Naive B cell (primary cell): ENCODE measurements around the gene OSBPL8. TPM values are rescaled to one million over a fixed set of nuclear protein-coding genes. Genes with fewer than 3 reads are reported as not detected.
A peak's percentile ranks its signal among the peaks of the same experiment; 100 is the strongest.

ENCODE experiments used
- ATAC-seq, 2 donors: fragments of 150-1000 bp; cut with Tn5 transposase; 2 replicates each; pipeline ENCODE4 v1.10.0; 2021; ENCODE audit warnings: low read depth in 2 of 2, mild to moderate bottlenecking in 2 of 2, moderate library complexity in 2 of 2
- DNase-seq: peaks from one replicate; pipeline ENCODE4 v3.0.0; 2022
- H3K27ac Mint-ChIP-seq, 6 donors: one replicate each; pipeline ENCODE4 v1.8.0; 2020 to 2022; ENCODE audit warnings: mild to moderate bottlenecking in 6 of 6, mixed read lengths in 6 of 6, moderate library complexity in 5 of 6, inconsistent platforms in 2 of 6
- H3K27me3 Mint-ChIP-seq, 3 donors: one replicate each; pipeline ENCODE4 v1.8.0; 2021 to 2022; ENCODE audit warnings: mixed read lengths in 3 of 3, mild to moderate bottlenecking in 1 of 3
- H3K36me3 Mint-ChIP-seq, 2 donors: one replicate each; pipeline ENCODE4 v1.8.0; 2020 to 2022; ENCODE audit warnings: mixed read lengths in 2 of 2, inconsistent platforms in 1 of 2, mild to moderate bottlenecking in 1 of 2
- H3K4me1 Mint-ChIP-seq, 3 donors: one replicate each; pipeline ENCODE4 v1.8.0; 2020 to 2022; ENCODE audit warnings: mixed read lengths in 3 of 3, inconsistent platforms in 1 of 3, mild to moderate bottlenecking in 1 of 3, moderate library complexity in 1 of 3
- H3K4me3 Mint-ChIP-seq, 8 donors: one replicate each; pipeline ENCODE4 v1.8.0; 2020 to 2022; ENCODE audit warnings: mild to moderate bottlenecking in 8 of 8, mixed read lengths in 8 of 8, moderate library complexity in 8 of 8, inconsistent platforms in 2 of 8
- H3K9me3 Mint-ChIP-seq, 7 donors: one replicate each; pipeline ENCODE4 v1.8.0; 2020 to 2022; ENCODE audit warnings: mixed read lengths in 7 of 7, mild to moderate bottlenecking in 5 of 7, inconsistent platforms in 2 of 7, moderate library complexity in 1 of 7
- polyA plus RNA-seq, 6 donors: library from polyadenylated mRNA; unstranded; fragments of 300-500 nt; fragmentation: Illumina TruSeq; gene quantifications; one replicate each; pipeline ENCODE4 v1.2.3, GENCODE V29; 2021; ENCODE audit warnings: low read depth in 6 of 6

OSBPL8 gene
- polyA plus RNA-seq, 6 donors from 2014 or later = 90.1 to 140 (median 118) TPM

GRCh38 chr12:76308866-76309265, 250.7 kb downstream of the OSBPL8 start:
- no peaks in the 10 kb centered on the region for H3K4me1 Mint-ChIP-seq
- peaks cover 0 to 2% (median 0%) of the 10 kb centered on the region in 7 donors for H3K9me3 Mint-ChIP-seq
- H3K36me3 Mint-ChIP-seq = no peaks in the 10 kb centered on the region
- DNase-seq = no peak
- H3K27ac Mint-ChIP-seq = no peak overlapping the region
- H3K27me3 Mint-ChIP-seq = peaks cover 28 to 39% (median 29%) of the 10 kb centered on the region in 3 donors
- no peak for ATAC-seq
- no peak overlapping the region for H3K4me3 Mint-ChIP-seq

- Mint-ChIP-seq H3K27me3 (peaks cover 32 to 50% (median 34%) of the 10 kb centered on the region in 3 donors), H3K27ac (no peak overlapping the region), H3K36me3 (no peaks in the 10 kb centered on the region), H3K4me3 (no peak overlapping the region), H3K4me1 (no peaks in the 10 kb centered on the region), H3K9me3 (peaks cover 0 to 2% (median 0%) of the 10 kb centered on the region in 7 donors)
- ATAC-seq (no peak), DNase-seq (no peak)
Measured at GRCh38 chr12:76307083-76307482, 252.5 kb downstream of the OSBPL8 start.

- H3K27me3 Mint-ChIP-seq = peaks cover 21 to 47% (median 32%) of the 10 kb centered on the region in 3 donors
- H3K9me3 Mint-ChIP-seq = peaks cover 0 to 2% (median 0%) of the 10 kb centered on the region in 7 donors
- ATAC-seq (no peak), DNase-seq (no peak)
- H3K36me3 Mint-ChIP-seq = no peaks in the 10 kb centered on the region
- no peak overlapping the region for H3K27ac Mint-ChIP-seq
- no peak overlapping the region for H3K4me3 Mint-ChIP-seq
- H3K4me1 Mint-ChIP-seq = no peaks in the 10 kb centered on the region
Measured at GRCh38 chr12:76303989-76304460, 255.5 kb downstream of the OSBPL8 start.

- ATAC-seq (no peak), DNase-seq (no peak)
- H3K4me3 Mint-ChIP-seq = no peak overlapping the region
- no peaks in the 10 kb centered on the region for H3K36me3 Mint-ChIP-seq
- H3K4me1 Mint-ChIP-seq = no peaks in the 10 kb centered on the region
- H3K9me3 Mint-ChIP-seq = peaks cover 0 to 2% (median 0%) of the 10 kb centered on the region in 7 donors
- peaks cover 18 to 47% (median 32%) of the 10 kb centered on the region in 3 donors for H3K27me3 Mint-ChIP-seq
- peak overlapping the region in 1 of 6 donors; percentile 37 for H3K27ac Mint-ChIP-seq
Measured at GRCh38 chr12:76303365-76303764, 256.2 kb downstream of the OSBPL8 start.

Other genes with a start within 250 kb of the OSBPL8 start
- gene BBS10, start 211.4 kb downstream of the OSBPL8 start, polyA plus RNA-seq = 1 to 10 TPM in 4 of 6 donors, under 1 TPM in 1, not detected in 1; 0.90 to 4.2 (median 3.5) TPM
- gene ZDHHC17, start 204.3 kb upstream of the OSBPL8 start, polyA plus RNA-seq = 10 to 100 TPM; 12.2 to 25.8 (median 16.0) TPM